Activated CD4-positive, alpha-beta T cell treated with anti-CD3 and anti-CD28 coated beads for 36 hours (primary cell): ENCODE measurements around the gene RECQL5. TPM values are rescaled to one million over a fixed set of nuclear protein-coding genes. Genes with fewer than 3 reads are reported as not detected.

Source experiments
- ATAC-seq: fragments of 200-7000 bp; cut with Tn5 transposase; one replicate; pipeline ENCODE4 v1.10.0; 2021; ENCODE audit warnings: mild to moderate bottlenecking, moderate library complexity
- CTCF ChIA-PET: fragments of 350-600 bp; sonication (Branson Sonifier 250); formaldehyde crosslinking; loops from one replicate; lab custom pipeline; 2021; ENCODE audit warnings: antibody characterized with exemption; lab: Charles Lee
- POLR2A ChIA-PET: fragments of 350-600 bp; sonication (Branson Sonifier 250); formaldehyde crosslinking; loops from one replicate; lab custom pipeline; 2021; ENCODE audit warnings: antibody characterized with exemption, inconsistent platforms; lab: Charles Lee
- DNase-seq: peaks from one replicate; pipeline ENCODE4 v3.0.0-alpha.2; 2020
- H3K27ac Mint-ChIP-seq: one replicate; pipeline ENCODE4 v1.8.0; 2021; ENCODE audit warnings: mixed read lengths
- H3K27me3 Mint-ChIP-seq: one replicate; pipeline ENCODE4 v1.8.0; 2021; ENCODE audit warnings: mixed read lengths
- H3K36me3 Mint-ChIP-seq: one replicate; pipeline ENCODE4 v1.8.0; 2021; ENCODE audit warnings: low read depth, mixed read lengths
- H3K4me1 Mint-ChIP-seq: one replicate; pipeline ENCODE4 v1.8.0; 2021; ENCODE audit warnings: mixed read lengths
- H3K4me3 Mint-ChIP-seq: one replicate; pipeline ENCODE4 v1.8.0; 2021; ENCODE audit warnings: mild to moderate bottlenecking, moderate library complexity, mixed read lengths
- H3K9me3 Mint-ChIP-seq: one replicate; pipeline ENCODE4 v1.8.0; 2021; ENCODE audit warnings: low read depth, mixed read lengths
- intact Hi-C, 2 experiments: fragments of 100-400 bp; cut with DNase I in 1 of 2; cut with micrococcal nuclease in 1 of 2; formaldehyde crosslinking; loops; one replicate each; pipeline versions ENCODE4 v1.14.2 to v1.15.1; 2022 to 2024; cut with DNase I, micrococcal nuclease
- total RNA-seq, 2 experiments: library from RNA; stranded (reverse); gene quantifications; one replicate each; pipeline ENCODE4 v1.2.3, GENCODE V29; 2021

Gene RECQL5
- total RNA-seq, 2 experiments from 2014 or later: 36.4 to 40.5 TPM

GRCh38 chr17:75695830-75696271, 28.9 kb upstream of the RECQL5 start:
- Mint-ChIP-seq H3K27ac (no peak overlapping the region), H3K4me3 (no peak overlapping the region), H3K4me1 (peaks cover 16% of the 10 kb centered on the region), H3K27me3 (no peaks in the 10 kb centered on the region), H3K9me3 (no peaks in the 10 kb centered on the region), H3K36me3 (peaks cover 19% of the 10 kb centered on the region)
- POLR2A ChIA-PET: interaction anchor here (0.5 kb wide), 1 partner anchor 176 kb away, joined by 4 read pairs; no protein-coding TSS in a partner anchor
- DNase-seq (no peak), ATAC-seq (no peak)
- CTCF ChIA-PET: interaction anchor here (0.6 to 1.1 kb wide), 3 partner anchors 14 to 70 kb away, joined by 3 to 5 read pairs (median 3); no protein-coding TSS in a partner anchor
- intact Hi-C loops: no loop called here

- Mint-ChIP-seq H3K27ac (no peak overlapping the region), H3K27me3 (no peaks in the 10 kb centered on the region), H3K4me3 (no peak overlapping the region), H3K4me1 (peaks cover 22% of the 10 kb centered on the region), H3K36me3 (peaks cover 18% of the 10 kb centered on the region), H3K9me3 (no peaks in the 10 kb centered on the region)
- intact Hi-C loops: no loop called here
- ChIA-PET POLR2A (no interaction called here), CTCF (interaction anchor here (0.6 to 1.1 kb wide), 3 partner anchors 31 to 70 kb away, joined by 3 to 5 read pairs (median 3); no protein-coding TSS in a partner anchor)
- ATAC-seq (no peak), DNase-seq (no peak)
Measured at GRCh38 chr17:75695141-75695829, 28.3 kb upstream of the RECQL5 start.

- intact Hi-C loops: loop anchor here in 1 of 2 experiments (5.0 kb wide), 1 partner anchor 142 kb away; no protein-coding TSS in a partner anchor
- POLR2A ChIA-PET: interaction anchor here (0.7 kb wide), 1 partner anchor 18 kb away, joined by 3 read pairs; no protein-coding TSS in a partner anchor
- H3K4me3 Mint-ChIP-seq: no peak overlapping the region
Measured at GRCh38 chr17:75694536-75694935, 27.6 kb upstream of the RECQL5 start.

GRCh38 chr17:75693500-75694481, 26.8 kb upstream of the RECQL5 start:
- ATAC-seq (no peak), DNase-seq (no peak)
- no peak overlapping the region for H3K4me3 Mint-ChIP-seq
- H3K9me3 Mint-ChIP-seq: no peaks in the 10 kb centered on the region
- intact Hi-C loops: loop anchor here in 1 of 2 experiments (5.0 kb wide), 1 partner anchor 141 kb away; no protein-coding TSS in a partner anchor
- H3K36me3 Mint-ChIP-seq: peaks cover 14% of the 10 kb centered on the region
- CTCF ChIA-PET: interaction anchor here (0.7 to 1.5 kb wide), 4 partner anchors 14 to 54 kb away, joined by 3 to 8 read pairs (median 4); no protein-coding TSS in a partner anchor
- POLR2A ChIA-PET: interaction anchor here (0.7 kb wide), 1 partner anchor 17 kb away, joined by 3 read pairs; no protein-coding TSS in a partner anchor
- no peak overlapping the region for H3K27ac Mint-ChIP-seq
- peaks cover 35% of the 10 kb centered on the region for H3K4me1 Mint-ChIP-seq
- H3K27me3 Mint-ChIP-seq: no peaks in the 10 kb centered on the region

More at GRCh38 chr17:75694536-75694935, 27.6 kb upstream of the RECQL5 start:
- Mint-ChIP-seq H3K27ac (no peak overlapping the region), H3K27me3 (no peaks in the 10 kb centered on the region), H3K9me3 (no peaks in the 10 kb centered on the region), H3K36me3 (peaks cover 16% of the 10 kb centered on the region), H3K4me1 (peaks cover 28% of the 10 kb centered on the region)
- ATAC-seq: no peak
- CTCF ChIA-PET: interaction anchor here (1.0 to 1.1 kb wide), 2 partner anchors 13 to 32 kb away, joined by 3 read pairs; no protein-coding TSS in a partner anchor
- no peak for DNase-seq

GRCh38 chr17:75692976-75693375, 26.0 kb upstream of the RECQL5 start:
- no peak overlapping the region for H3K27ac Mint-ChIP-seq
- H3K9me3 Mint-ChIP-seq: no peaks in the 10 kb centered on the region
- no peak for DNase-seq
- H3K36me3 Mint-ChIP-seq: peaks cover 16% of the 10 kb centered on the region
- ChIA-PET CTCF (interaction anchor here (0.7 to 1.5 kb wide), 3 partner anchors 18 to 55 kb away, joined by 4 to 8 read pairs (median 5); no protein-coding TSS in a partner anchor), POLR2A (no interaction called here)
- intact Hi-C loops: loop anchor here in 1 of 2 experiments (5.0 kb wide), 1 partner anchor 141 kb away; no protein-coding TSS in a partner anchor
- no peak for ATAC-seq
- no peaks in the 10 kb centered on the region for H3K27me3 Mint-ChIP-seq
- H3K4me1 Mint-ChIP-seq: peaks cover 44% of the 10 kb centered on the region
- no peak overlapping the region for H3K4me3 Mint-ChIP-seq

- ATAC-seq: peak; percentile 27
- intact Hi-C loops: loop anchor here in 1 of 2 experiments (5.0 kb wide), 1 partner anchor 140 kb away; no protein-coding TSS in a partner anchor
- no peaks in the 10 kb centered on the region for H3K9me3 Mint-ChIP-seq
Measured at GRCh38 chr17:75691801-75692626, 25.1 kb upstream of the RECQL5 start.

GRCh38 chr17:75691371-75691791, 24.4 kb upstream of the RECQL5 start:
- ATAC-seq (peak; percentile 72), DNase-seq (peak; percentile 77)
- Mint-ChIP-seq H3K36me3 (peaks cover 24% of the 10 kb centered on the region), H3K27me3 (no peaks in the 10 kb centered on the region), H3K9me3 (no peaks in the 10 kb centered on the region), H3K27ac (peak overlapping the region; percentile 62), H3K4me1 (peaks cover 56% of the 10 kb centered on the region), H3K4me3 (no peak overlapping the region)
- ChIA-PET CTCF (interaction anchor here (0.8 to 1.4 kb wide), 5 partner anchors 16 to 155 kb away, joined by 3 to 6 read pairs (median 4); no protein-coding TSS in a partner anchor), POLR2A (interaction anchor here (0.9 kb wide), 1 partner anchor 60 kb away, joined by 3 read pairs; no protein-coding TSS in a partner anchor)
- intact Hi-C loops: loop anchor here in 1 of 2 experiments (5.0 kb wide), 1 partner anchor 139 kb away; no protein-coding TSS in a partner anchor

More at GRCh38 chr17:75691801-75692626, 25.1 kb upstream of the RECQL5 start:
- Mint-ChIP-seq H3K4me3 (no peak overlapping the region), H3K36me3 (peaks cover 22% of the 10 kb centered on the region), H3K4me1 (peaks cover 50% of the 10 kb centered on the region), H3K27me3 (no peaks in the 10 kb centered on the region), H3K27ac (peak overlapping the region; percentile 62)
- ChIA-PET CTCF (interaction anchor here (0.9 to 1.5 kb wide), 2 partner anchors 17 to 68 kb away, joined by 3 to 8 read pairs; no protein-coding TSS in a partner anchor), POLR2A (interaction anchor here (0.9 kb wide), 1 partner anchor 59 kb away, joined by 3 read pairs; no protein-coding TSS in a partner anchor)
- no peak for DNase-seq

GRCh38 chr17:75689441-75689873, 22.5 kb upstream of the RECQL5 start:
- intact Hi-C loops: no loop called here
- H3K4me1 Mint-ChIP-seq: peaks cover 66% of the 10 kb centered on the region
- POLR2A ChIA-PET: interaction anchor here (0.9 to 1.2 kb wide), 2 partner anchors 17 to 517 kb away, joined by 3 to 4 read pairs; no protein-coding TSS in a partner anchor
- peak overlapping the region; percentile 90 for H3K27ac Mint-ChIP-seq
- H3K9me3 Mint-ChIP-seq: no peaks in the 10 kb centered on the region
- DNase-seq: peak; percentile 68
- ATAC-seq: peak; percentile 80
- no peak overlapping the region for H3K4me3 Mint-ChIP-seq
- peaks cover 28% of the 10 kb centered on the region for H3K36me3 Mint-ChIP-seq
- no peaks in the 10 kb centered on the region for H3K27me3 Mint-ChIP-seq
- CTCF ChIA-PET: interaction anchor here (0.8 to 3.4 kb wide), 5 partner anchors 36 to 583 kb away, joined by 3 to 26 read pairs (median 4); no protein-coding TSS in a partner anchor

GRCh38 chr17:75688209-75688825, 21.4 kb upstream of the RECQL5 start:
- Mint-ChIP-seq H3K4me1 (peaks cover 74% of the 10 kb centered on the region), H3K9me3 (no peaks in the 10 kb centered on the region), H3K36me3 (peaks cover 26% of the 10 kb centered on the region), H3K4me3 (no peak overlapping the region), H3K27ac (peak overlapping the region; percentile 90), H3K27me3 (no peaks in the 10 kb centered on the region)
- ATAC-seq (peak; percentile 23), DNase-seq (peak; percentile 44)
- intact Hi-C loops: no loop called here
- POLR2A ChIA-PET: interaction anchor here (0.7 to 1.2 kb wide), 3 partner anchors 13 to 60 kb away, joined by 3 to 12 read pairs (median 3); no protein-coding TSS in a partner anchor
- CTCF ChIA-PET: interaction anchor here (0.6 to 3.4 kb wide), 7 partner anchors 15 to 186 kb away, joined by 3 to 26 read pairs (median 4); no protein-coding TSS in a partner anchor
